GM18861 (cell line): Measurements from ENCODE around the gene HECTD3.

Experiments
- ATAC-seq: cut with Tn5 transposase; IDR thresholded peaks from one replicate; pipeline ENCODE4 v1.9.1; 2021; ENCODE audit not compliant: unreplicated experiment

Gene HECTD3

DNA sequence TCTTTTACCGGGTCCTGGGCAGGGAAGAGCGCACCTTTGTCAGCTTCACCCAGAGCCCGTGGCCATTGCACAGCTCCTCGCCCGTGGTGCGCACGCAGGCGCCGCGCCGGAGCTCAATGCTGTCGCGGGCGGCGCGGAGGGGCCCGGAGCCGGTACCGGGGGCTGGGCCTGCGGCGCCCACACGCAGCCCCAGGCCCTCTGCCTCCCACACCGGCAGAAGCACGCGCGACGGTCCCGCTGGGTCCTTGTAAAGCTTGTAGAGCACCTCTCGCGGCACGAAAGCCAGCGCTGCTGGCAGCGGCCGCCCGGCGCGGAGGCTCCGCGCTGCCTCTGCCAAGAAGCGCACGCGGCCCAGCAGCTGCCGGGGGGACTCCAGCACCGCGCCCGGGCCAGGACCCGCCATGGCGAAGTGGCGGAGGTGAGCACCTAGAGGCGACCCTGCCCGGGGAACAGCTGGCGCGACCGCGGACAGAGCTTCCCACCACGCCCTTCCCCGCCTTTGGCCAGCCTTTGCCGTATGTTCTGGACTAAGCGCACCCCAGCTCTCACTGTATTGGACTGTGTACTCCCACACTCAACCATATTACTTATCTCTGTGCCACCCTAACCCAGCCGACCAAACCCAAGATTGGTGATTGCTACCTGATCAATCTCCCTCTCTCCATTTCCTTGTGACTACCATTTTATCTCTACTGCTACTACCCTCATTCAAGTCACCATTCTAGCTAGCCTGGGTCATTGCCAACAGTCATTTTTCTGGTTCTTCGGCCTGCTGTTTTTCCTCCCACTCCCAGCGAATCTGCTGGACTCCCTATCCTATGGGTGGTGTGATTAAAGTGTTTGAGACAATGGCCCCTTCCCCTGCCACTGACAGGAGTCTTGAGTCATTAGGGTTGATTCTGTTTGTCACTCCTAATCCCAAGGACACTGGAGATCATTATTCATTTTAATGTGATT lies at the start of gene HECTD3:
HECTD3 (minus strand) TSS at position 470 of the 957 bp plus-strand sequence; CDS start at position 403, 67 bp downstream.
- ATAC-seq = peak; percentile 52

DNA sequence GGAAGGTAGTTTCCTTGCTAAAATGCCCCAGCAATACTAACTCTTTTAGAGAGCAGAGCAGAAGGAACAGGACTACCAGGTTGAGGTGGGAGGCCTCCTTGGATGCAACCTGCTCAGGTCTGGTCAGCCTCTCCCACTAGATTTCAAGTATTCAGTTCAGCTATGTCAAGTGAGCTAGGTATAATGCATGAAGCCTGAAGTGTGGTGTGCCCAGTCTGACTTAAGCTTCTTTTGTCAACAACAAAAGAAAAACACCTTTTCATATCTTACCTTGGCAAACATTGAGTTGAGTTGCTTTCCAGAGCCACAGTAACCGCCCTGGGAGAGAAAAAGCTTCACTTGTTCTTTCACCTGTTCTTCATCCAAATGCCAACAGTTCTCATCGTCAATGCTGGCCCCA lies 48.7 kb upstream of the HECTD3 start:
- ATAC-seq = no peak

DNA sequence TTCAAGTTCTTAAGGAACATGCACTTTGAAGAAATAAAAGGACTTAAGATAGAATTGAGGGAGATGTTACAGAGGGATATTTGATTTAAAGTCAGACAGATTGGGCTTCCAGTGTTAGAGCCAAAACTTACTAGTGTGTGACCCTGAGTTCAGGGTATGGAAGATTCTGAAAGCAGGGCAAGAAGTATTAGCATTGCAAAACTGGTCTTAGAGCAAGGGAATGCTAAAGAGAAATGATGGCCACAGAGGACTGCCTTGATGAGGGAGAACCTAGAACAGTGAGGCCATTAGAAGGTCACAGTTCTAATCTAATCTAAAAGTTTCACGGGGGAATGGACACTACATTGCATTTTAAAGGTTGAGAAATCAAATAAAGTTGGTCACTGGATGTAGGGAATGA lies 46.4 kb upstream of the HECTD3 start:
- ATAC-seq = no peak

GRCh38 chr1:45051005-45051772 lies 40.1 kb upstream of the HECTD3 start:
- no peak for ATAC-seq

GRCh38 chr1:45047032-45047431 lies 35.9 kb upstream of the HECTD3 start:
- ATAC-seq = no peak

GRCh38 chr1:45044916-45045315 lies 33.8 kb upstream of the HECTD3 start:
- ATAC-seq = no peak

GRCh38 chr1:45043094-45043493 lies 32.0 kb upstream of the HECTD3 start:
- no peak for ATAC-seq

GRCh38 chr1:45040297-45040696 lies 29.2 kb upstream of the HECTD3 start:
- ATAC-seq = no peak

DNA sequence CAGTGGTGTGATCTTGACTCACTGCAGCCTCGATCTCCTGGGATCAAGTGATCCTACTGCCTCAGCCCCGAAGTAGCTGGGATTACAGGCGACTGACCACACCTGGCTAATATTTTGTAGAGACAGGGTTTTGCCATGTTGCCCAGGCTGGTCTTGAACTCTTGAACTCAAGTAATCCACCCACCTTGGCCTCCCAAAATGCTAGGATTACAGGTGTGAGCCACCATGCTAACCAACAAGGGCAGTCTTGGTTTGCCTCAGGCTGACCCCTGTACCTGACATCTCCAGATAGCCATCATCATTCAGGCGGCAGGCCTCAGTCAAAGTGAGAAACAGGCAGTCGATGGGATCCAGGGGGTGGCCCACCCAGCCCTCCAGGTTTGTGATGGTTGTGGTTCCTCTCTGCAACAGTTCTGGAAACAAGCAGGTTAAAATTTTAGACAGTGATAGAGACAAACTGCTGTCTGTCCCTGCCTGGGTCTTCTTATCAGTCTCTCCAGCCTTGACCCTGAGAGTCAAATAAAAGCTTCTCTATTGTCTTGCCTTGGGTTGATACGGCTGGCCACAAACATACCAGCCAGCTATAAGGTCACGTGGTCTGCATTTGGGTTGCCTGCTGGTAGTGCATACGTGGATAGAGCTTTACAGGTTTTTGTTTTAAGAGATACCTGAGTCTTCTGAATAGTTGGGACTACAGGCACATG lies 27.7 kb upstream of the HECTD3 start:
- no peak for ATAC-seq

GRCh38 chr1:45038240-45038639 lies 27.1 kb upstream of the HECTD3 start:
- ATAC-seq = no peak

DNA sequence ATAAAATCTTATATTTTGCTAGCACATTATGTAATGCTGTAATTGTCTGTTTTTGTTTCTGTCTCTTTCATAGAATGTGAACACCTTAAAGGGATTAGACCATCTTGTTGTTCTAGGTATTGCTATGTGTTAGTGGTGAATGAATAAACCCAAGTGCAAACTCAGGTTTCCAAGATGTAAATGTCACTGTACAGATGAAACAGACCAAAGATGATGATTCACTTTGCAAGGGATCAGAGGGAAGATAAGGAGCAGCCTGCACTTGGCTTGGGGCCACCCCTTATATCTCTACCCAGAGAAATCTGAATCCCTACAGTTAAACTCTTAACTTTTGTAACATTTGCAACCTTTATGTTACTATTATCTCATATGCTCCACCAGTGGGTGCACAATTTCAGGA lies 26.3 kb upstream of the HECTD3 start:
- ATAC-seq = no peak

DNA sequence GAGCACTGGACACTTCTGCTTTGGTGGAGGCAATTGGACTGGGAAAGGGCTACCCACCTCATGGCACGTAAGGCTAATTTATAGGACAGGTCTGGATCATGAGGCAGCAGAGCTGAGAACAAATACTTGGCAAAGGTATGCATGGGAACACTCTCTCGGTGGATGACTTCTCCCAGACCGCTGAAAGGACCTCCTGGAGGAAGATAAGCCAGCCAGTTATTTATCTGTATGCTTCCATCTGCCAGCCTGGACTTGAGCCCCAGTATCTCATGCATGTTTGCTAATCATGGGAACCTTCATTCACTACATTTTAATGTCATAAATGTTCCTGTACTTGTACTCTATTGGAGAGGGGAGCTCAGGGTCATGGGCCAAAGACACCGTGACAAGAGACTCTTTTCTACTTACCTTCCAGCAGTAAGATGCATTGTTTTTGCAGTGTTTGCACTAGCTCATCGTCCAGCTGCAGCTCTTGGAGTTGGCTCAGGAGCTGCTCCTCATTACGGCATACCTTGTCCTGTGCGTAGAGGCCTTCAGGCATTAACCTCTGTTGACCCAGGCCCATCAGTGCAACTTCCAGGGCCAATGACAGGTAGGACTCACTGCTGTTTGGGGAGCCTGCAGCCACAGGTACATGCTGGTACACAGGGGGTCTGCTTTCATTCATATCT lies 24.6 kb upstream of the HECTD3 start:
- no peak for ATAC-seq

DNA sequence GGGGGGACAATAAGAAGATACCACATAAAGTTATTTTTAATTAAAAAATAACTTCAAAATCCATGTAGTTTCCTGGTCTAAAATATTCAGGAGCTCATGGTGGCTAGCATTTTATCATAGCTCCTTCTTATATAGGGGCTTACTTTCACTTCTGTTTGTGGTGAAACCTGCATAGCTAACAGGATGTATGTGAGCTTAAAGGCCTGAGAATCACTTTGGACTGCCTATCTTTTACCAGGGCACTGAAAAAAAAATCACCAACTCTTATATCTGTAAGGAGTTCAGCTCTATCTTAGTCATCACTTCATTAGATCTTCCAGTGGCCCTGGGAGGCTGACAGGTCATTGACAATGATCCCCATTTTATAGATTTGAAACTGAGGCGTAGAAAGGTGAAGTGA lies 22.2 kb upstream of the HECTD3 start:
- no peak for ATAC-seq

DNA sequence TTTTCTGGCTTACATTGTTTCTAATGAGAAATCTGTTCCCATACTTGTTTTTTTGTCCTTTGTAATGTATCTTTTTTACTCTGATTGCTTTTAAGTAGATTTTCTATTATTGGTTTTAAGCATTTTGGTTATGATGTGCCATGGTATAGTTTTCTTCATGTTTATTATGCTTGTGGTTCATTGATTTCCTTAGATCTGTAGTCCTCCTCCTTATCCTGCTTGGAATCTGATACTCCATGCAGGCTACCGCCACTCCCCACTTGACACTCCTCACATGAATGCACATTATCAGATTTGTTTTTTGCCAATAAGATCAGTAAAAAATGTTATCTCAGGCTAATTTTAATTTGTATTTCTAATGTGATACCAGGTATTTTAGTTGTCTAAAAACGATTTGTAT lies 21.7 kb upstream of the HECTD3 start:
- no peak for ATAC-seq

GRCh38 chr1:45026446-45026845 lies 15.3 kb upstream of the HECTD3 start:
- ATAC-seq = no peak

GRCh38 chr1:45023663-45024062 lies 12.5 kb upstream of the HECTD3 start:
- no peak for ATAC-seq

DNA sequence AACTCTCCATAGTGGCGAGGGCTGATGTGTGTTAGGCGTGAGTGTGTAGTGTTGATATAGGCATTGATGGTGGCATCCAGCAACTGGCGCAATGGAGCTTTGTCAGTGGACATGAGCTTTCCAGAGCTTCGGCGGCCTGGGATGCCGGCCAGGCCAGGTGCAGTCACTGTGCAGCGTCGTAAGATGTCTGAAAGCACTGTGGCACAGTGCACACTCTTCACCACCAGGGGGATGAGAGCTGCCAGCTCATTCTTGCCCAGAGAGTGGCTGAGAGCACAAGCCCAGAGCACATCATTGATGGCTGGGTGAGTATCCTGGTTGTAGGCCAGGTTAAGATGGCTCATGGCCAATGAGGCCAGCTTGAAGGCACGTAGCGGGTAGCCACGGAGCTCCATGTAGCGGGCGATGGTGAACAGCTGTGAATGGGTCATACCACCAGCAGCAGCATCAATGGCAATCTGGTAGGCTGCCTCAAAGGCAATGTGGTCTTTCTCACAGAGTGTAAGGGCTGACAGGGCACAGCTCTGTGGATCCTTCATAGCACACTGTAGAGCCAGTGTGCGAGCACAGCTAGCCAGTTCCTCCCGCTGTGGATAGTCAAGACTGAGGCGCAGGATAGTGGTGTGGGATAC lies 7.6 kb upstream of the HECTD3 start:
- no peak for ATAC-seq

DNA sequence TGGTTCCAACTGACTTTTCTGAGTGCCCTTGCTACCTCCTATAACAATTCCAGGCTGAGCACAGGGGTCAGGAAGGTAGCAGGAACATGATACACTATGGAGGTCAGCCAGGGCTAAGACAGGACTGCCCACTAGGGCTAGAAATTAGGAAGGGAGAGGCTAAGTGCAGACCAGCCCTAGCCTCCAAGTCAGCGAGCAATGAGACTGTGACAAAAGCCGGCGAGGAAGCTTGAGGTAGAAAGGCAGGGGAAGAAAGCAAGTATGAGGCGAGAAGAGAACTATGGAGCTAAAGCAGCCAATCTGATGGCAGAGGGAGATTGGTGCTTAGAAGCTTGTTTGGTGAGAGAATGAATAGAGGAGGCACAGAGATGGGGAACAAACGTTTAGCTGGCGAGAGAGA lies 5.6 kb upstream of the HECTD3 start:
- no peak for ATAC-seq

DNA sequence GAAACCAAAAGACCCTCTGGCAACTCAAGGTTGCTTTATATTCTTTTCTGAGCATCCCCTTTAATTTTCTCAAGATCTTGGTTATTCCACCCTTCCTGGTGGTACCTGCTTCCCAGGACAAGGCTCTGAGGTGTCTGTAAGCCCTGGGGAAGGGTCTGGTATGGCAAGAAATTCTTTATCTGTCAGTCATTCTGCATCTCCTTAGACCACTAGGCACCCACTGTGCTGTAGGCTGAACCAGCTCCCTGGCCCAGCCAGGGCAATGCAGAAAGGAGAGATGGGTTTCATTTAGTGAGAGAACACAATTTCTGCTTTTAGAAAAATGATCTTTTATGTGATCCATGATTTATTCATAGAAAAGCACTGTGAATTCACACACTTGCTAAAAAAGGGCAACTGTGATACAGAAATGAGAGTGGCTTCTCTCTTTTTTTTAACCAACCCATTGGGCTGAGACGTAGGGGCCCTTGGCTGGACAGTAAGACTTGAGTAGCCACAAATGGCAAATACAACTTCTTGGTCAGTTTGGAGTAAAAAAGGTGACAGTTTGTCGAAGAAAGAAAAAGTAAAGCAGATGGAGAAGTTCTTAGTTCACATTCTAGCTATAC lies 5.1 kb upstream of the HECTD3 start:
- no peak for ATAC-seq

GRCh38 chr1:45015683-45016082 lies 4.6 kb upstream of the HECTD3 start:
- no peak for ATAC-seq
